SJSA1 (cell line): Measurements from ENCODE around the gene DAAM1. TPM values are rescaled to one million over a fixed set of nuclear protein-coding genes. Genes with fewer than 3 reads are reported as not detected.

Source experiments
- DNase-seq, 2 experiments: peaks; one replicate each; pipeline ENCODE4 v3.0.0-alpha.2; 2015 to 2020; ENCODE audit warnings: low spot score in 2 of 2, low read depth in 1 of 2
- H3K27ac ChIP-seq: fragments of 250-450 bp; sonication (Bioruptor Pico); 2 replicates; pipeline ENCODE4 v1.5.1; 2020; ENCODE audit warnings: mild to moderate bottlenecking, moderate library complexity
- H3K27me3 ChIP-seq: fragments of 250-450 bp; sonication (Bioruptor Pico); replicated peaks from 2 replicates; pipeline ENCODE4 v1.5.1; 2020; ENCODE audit warnings: mild to moderate bottlenecking, moderate library complexity
- H3K36me3 ChIP-seq: fragments of 250-450 bp; sonication (Bioruptor Pico); 2 replicates; pipeline ENCODE4 v1.5.1; 2020; ENCODE audit warnings: mild to moderate bottlenecking
- H3K4me1 ChIP-seq: fragments of 250-450 bp; sonication (Bioruptor Pico); replicated peaks from 2 replicates; pipeline ENCODE4 v1.6.1; 2021; ENCODE audit warnings: mild to moderate bottlenecking
- H3K4me3 ChIP-seq: fragments of 250-450 bp; sonication (Bioruptor Pico); 2 replicates; pipeline ENCODE4 v1.5.1; 2020; ENCODE audit warnings: mild to moderate bottlenecking
- H3K9me3 ChIP-seq: fragments of 250-450 bp; sonication (Bioruptor Pico); replicated peaks from 2 replicates; pipeline ENCODE4 v1.5.1; 2020; ENCODE audit warnings: mild to moderate bottlenecking
- total RNA-seq: library from RNA; depleted of rRNA; stranded (reverse); fragments of >200 nt; shearing (Covaris generic); gene quantifications from 2 replicates; pipeline ENCODE4 v1.2.3, GENCODE V29; 2014

The DAAM1 gene
- total RNA-seq, 1 experiment from 2014 or later = 13.7 TPM

DNA sequence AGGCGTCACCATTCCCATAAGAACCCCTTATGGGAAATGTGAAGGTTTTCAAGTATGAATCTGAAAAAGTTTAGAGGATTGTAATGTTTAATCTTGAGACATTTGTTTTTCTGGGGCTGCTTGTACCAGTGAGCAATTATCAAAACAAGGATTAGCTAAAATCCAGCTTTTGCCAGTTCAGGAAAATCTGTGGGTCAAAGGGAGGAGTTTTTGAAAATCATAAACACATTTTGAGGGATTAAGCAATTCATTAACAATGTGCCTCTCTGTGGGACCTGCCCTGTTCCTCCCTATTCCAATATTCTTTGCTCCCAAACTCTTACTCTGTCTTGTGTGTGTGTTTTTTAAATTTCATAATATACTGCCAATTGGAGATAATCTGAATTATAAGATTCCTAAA lies 11.7 kb upstream of the DAAM1 start:
- Histone ChIP-seq H3K36me3 (no peaks in the 10 kb centered on the region), H3K9me3 (no peaks in the 10 kb centered on the region), H3K27ac (no peak overlapping the region), H3K4me3 (no peak overlapping the region), H3K4me1 (no peaks in the 10 kb centered on the region), H3K27me3 (no peaks in the 10 kb centered on the region)
- DNase-seq = no peak

DNA sequence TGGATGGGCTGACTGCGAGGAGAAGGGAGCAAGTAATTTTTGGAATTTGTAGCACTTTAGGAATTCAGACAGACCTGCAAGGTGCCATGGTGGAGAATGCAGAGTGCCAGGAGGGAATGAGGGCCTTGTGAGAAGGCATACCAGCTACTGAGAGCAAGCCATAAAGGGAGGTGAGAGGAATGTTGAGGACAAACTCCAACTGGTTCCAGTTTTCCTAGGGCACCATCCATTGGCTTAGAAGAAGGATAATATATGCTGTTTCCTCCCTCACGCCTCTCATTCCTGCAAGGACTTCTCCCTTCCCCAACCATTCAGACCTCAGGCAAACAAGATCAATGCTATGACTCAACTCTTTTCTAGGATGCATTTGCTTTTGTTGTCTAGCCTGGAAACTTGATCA lies 11.2 kb upstream of the DAAM1 start:
- no peak overlapping the region for H3K27ac ChIP-seq
- H3K36me3 ChIP-seq = no peaks in the 10 kb centered on the region
- no peak overlapping the region for H3K4me3 ChIP-seq
- H3K27me3 ChIP-seq = no peaks in the 10 kb centered on the region
- H3K9me3 ChIP-seq = no peaks in the 10 kb centered on the region
- H3K4me1 ChIP-seq = no peaks in the 10 kb centered on the region
- DNase-seq = no peak

DNA sequence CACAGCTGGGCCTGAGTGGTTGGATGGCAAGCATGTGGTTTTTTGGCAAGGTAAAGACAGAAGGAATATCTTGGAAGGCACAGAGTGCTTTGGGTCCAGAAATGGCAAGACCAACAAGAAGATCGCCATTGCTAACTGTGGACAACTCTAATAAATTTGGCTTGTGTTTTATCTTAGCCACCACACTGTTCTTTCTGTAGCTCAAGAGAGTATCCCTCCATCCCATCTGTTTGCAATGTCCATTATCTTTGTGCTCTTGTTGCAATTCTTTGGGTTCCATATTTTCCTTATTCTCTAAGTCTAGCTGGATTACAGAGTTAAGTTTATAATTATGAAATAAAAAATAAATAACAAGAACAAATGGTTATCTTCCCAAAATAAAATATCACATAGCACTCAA lies 6.7 kb upstream of the DAAM1 start:
- Histone ChIP-seq H3K9me3 (no peaks in the 10 kb centered on the region), H3K4me3 (no peak overlapping the region), H3K27me3 (peaks cover 4% of the 10 kb centered on the region; the same call in 1 of the 2 replicates), H3K36me3 (no peaks in the 10 kb centered on the region), H3K4me1 (no peaks in the 10 kb centered on the region), H3K27ac (no peak overlapping the region)
- DNase-seq = no peak

DNA sequence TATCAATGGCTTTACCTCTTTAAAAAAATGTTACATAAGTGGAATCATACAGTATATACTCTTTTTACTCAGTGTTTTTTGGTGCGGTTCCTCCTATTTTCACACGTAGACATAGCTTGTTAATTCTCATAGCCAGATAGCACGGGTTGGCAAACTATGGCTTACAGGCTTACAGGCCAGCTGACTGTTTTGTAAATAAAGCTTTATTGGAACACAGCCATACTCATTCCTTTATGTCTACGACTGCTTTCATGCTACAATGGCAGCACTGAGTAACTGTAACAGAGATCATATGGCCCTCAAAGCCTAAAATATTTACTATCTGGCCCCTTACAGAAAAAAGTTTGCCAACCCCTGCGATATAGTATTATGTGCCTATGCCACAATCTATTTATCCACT lies 5.8 kb upstream of the DAAM1 start:
- no peak overlapping the region for H3K27ac ChIP-seq
- no peaks in the 10 kb centered on the region for H3K9me3 ChIP-seq
- H3K36me3 ChIP-seq = no peaks in the 10 kb centered on the region
- H3K27me3 ChIP-seq = peaks cover 7% of the 10 kb centered on the region; the same call in 1 of the 2 replicates
- no peak overlapping the region for H3K4me3 ChIP-seq
- 0 out of 2 replicates have a peak, but pooled peaks cover 3% of the 10 kb centered on the region for H3K4me1 ChIP-seq
- DNase-seq = no peak

DNA sequence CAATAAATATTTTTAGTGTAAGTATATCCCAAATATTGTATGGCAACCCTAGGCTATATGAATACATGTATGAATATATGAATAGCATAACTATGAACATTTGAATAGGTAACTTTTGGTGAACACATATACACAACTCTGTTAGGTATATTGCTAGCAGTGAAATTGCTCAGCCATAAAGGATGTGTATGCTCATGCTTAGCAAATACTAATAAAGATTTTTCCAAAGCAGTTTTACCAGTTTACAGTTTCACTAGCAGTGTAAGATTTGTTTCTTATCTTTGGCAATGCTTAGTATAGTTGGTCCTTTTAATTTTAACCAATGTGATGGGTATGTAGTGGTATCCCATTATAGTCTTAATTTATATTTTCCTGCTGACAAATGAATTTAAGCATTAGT lies 5.3 kb upstream of the DAAM1 start:
- DNase-seq = no peak
- H3K9me3 ChIP-seq = no peaks in the 10 kb centered on the region

DNA sequence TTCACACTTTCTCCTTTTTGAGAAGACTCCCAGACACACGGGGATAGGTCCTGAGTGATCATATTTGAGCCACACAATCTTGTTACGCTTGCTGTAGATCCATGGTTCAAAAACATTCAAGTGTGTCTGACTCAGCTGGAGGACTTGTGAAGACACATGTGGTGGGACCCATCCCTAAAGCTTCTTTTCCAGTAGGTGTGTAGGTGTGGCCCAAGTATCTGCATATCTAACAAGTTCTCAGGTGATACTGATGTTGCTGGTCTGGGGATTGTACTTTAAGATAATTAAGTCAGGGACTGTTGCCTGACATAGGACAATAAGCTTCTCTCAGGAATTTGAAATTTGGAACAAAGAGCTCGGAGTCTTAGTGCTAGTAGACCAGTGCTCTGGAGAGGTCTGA lies 4.1 kb upstream of the DAAM1 start:
- no peaks in the 10 kb centered on the region for H3K9me3 ChIP-seq
- no peak overlapping the region for H3K4me3 ChIP-seq
- H3K27ac ChIP-seq = no peak overlapping the region
- H3K27me3 ChIP-seq = peaks cover 7% of the 10 kb centered on the region; the same call in 1 of the 2 replicates
- no peak for DNase-seq
- H3K4me1 ChIP-seq = peaks cover 3% of the 10 kb centered on the region; the same call in 1 of the 2 replicates
- peaks cover 5% of the 10 kb centered on the region; the same call in 1 of the 2 replicates for H3K36me3 ChIP-seq

More for the DNA sequence above, 5.3 kb upstream of the DAAM1 start:
- Histone ChIP-seq H3K27ac (no peak overlapping the region), H3K4me1 (0 out of 2 replicates have a peak, but pooled peaks cover 3% of the 10 kb centered on the region), H3K4me3 (no peak overlapping the region), H3K36me3 (no peaks in the 10 kb centered on the region), H3K27me3 (peaks cover 7% of the 10 kb centered on the region; the same call in 1 of the 2 replicates)

DNA sequence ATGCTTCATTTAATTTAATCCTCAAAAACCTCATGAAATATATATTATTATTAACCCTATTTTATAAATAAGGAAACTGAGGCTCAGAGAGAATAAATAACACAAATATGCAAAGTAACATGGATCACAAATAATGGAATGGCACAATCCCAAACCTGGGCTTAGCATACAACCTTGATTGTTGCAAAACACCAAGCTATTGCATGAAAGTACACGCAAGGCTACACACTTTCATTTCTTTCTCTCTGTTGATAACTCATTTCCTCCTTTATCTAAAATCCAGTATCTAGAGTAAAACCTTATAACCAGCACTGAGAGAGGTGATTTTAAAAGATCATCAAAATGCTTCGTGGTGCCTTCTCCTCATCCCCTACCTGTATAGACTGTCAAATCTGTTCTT lies 2.8 kb upstream of the DAAM1 start:
- Histone ChIP-seq H3K36me3 (peaks cover 5% of the 10 kb centered on the region; the same call in 1 of the 2 replicates), H3K27me3 (peaks cover 7% of the 10 kb centered on the region; the same call in 1 of the 2 replicates), H3K4me3 (no peak overlapping the region), H3K4me1 (peaks cover 9% of the 10 kb centered on the region; the same call in 1 of the 2 replicates), H3K9me3 (no peaks in the 10 kb centered on the region), H3K27ac (no peak overlapping the region)
- no peak for DNase-seq

DNA sequence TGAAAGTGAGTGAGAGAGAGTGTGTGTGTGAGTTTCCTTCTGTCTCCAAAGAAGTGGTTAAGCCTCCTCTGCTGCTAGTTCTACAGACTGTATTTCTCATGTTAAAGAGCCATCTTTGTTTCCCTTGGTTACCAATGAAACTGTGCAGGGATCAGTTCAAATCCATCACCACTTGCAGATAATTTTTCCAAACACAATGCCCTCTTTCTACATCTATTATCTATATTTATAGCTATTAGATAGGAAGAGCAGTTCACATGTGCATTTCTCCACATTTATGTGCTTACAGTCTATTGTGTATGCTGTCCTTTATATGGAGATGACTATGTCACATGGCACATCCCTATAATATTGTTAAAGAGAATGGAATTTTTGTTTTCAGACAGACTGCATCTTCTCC lies 2.2 kb upstream of the DAAM1 start:
- DNase-seq = no peak
- H3K4me3 ChIP-seq = no peak overlapping the region
- peaks cover 5% of the 10 kb centered on the region; the same call in 1 of the 2 replicates for H3K36me3 ChIP-seq
- H3K27ac ChIP-seq = no peak overlapping the region
- H3K27me3 ChIP-seq = peaks cover 7% of the 10 kb centered on the region; the same call in 1 of the 2 replicates
- no peaks in the 10 kb centered on the region for H3K9me3 ChIP-seq
- H3K4me1 ChIP-seq = peaks cover 9% of the 10 kb centered on the region; the same call in 1 of the 2 replicates

DNA sequence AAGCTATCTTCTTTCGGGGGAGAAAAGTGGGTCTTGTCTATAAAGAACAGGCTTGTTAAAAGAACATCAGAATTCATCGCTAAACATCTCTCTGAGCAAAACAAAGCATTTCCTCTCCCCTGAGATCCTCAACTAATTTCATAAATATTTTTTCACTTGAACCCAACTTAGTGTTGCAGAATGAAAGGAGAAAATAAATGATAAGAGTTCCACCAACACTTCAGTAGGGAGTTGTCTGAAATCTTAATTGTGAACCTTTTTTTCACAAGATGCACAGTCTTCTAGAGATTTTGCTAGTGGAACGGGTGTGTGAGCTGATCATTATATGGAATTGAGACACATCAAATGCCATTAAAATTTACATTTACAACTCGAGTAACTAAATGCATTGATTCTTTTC lies 1.3 kb upstream of the DAAM1 start:
- H3K4me3 ChIP-seq = no peak overlapping the region

DNA sequence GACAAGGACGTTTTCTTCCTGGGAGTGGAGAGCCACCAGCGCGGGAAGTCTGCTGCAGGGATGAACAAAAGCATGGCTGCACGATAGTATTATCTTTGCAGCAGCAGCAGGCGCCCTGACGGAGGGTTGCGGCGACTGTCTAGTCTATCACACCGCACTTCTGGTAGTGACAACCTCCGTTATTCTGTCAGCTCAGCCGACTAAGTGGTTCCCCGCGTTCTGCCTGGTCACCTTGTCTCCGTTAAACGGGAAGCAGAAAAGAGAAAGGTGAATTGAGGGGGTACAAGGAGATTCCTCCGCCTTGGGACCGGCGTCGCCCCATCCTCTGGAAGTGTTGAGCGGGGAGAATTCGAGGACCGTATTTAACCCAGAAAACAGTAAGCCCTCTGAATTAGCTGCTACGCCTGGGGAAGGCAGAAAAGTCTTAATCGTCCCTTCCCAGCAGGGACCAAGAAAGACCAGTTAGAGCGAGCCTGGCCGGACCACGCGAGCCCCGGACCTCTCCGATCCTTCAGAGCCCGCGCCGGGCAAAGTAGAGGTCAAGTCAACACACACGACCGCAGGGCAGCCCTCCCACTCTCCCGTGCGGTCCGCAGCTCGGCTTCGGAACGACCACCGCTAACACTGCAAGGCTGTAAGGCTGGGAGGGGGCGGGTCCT lies 536 bp upstream of the DAAM1 start:
- no peaks in the 10 kb centered on the region for H3K9me3 ChIP-seq
- H3K4me1 ChIP-seq = peaks cover 9% of the 10 kb centered on the region; the same call in 1 of the 2 replicates
- H3K4me3 ChIP-seq = peak overlapping the region; percentile 75
- peaks cover 5% of the 10 kb centered on the region; the same call in 1 of the 2 replicates for H3K36me3 ChIP-seq
- H3K27ac ChIP-seq = no peak overlapping the region
- peaks cover 7% of the 10 kb centered on the region; the same call in 1 of the 2 replicates for H3K27me3 ChIP-seq
- DNase-seq = peak; percentile 38 to 76

More for the DNA sequence above, 1.3 kb upstream of the DAAM1 start:
- H3K27ac ChIP-seq = no peak overlapping the region
- no peaks in the 10 kb centered on the region for H3K9me3 ChIP-seq
- H3K4me1 ChIP-seq = peaks cover 9% of the 10 kb centered on the region; the same call in 1 of the 2 replicates
- peaks cover 5% of the 10 kb centered on the region; the same call in 1 of the 2 replicates for H3K36me3 ChIP-seq
- DNase-seq = no peak
- peaks cover 7% of the 10 kb centered on the region; the same call in 1 of the 2 replicates for H3K27me3 ChIP-seq

DNA sequence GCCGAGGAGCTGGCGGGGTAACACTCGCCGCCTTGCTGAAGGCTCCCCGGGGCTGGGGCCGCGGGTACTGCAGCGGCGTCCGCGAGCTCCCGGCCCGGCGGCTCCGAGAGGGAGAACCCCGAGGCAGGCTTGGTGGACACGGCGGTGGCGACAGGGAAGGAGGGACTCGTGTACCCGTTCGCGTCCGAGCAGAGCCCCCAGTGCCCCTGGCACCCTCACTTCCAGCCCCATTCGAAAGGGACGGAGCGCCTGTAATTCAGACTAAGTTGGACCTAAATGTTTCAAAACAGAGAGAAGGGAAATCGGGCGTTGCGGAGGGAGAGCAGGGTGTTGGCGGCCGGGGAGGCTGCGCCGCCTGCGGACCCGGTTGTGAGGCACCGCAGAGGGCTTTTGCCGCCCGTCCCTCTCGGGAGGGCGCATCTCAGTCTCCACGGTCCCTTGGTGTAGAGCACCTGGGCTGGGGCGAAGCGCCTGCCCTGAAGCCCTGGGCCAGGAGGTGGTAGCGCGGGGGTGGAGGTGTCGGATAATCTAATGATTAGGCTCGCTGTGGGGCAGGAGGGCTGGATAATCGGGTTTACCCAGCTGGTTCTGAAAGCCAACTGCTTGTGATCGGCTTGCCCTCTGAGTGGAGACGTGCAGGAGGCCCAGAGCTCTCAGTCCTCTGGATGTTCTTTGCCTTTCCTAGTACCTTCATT lies 771 bp downstream of the DAAM1 start:
- peak overlapping the region; percentile 65 for H3K27ac ChIP-seq
- DNase-seq = peak; percentile 36 to 50
- H3K36me3 ChIP-seq = peaks cover 5% of the 10 kb centered on the region; the same call in 1 of the 2 replicates

DNA sequence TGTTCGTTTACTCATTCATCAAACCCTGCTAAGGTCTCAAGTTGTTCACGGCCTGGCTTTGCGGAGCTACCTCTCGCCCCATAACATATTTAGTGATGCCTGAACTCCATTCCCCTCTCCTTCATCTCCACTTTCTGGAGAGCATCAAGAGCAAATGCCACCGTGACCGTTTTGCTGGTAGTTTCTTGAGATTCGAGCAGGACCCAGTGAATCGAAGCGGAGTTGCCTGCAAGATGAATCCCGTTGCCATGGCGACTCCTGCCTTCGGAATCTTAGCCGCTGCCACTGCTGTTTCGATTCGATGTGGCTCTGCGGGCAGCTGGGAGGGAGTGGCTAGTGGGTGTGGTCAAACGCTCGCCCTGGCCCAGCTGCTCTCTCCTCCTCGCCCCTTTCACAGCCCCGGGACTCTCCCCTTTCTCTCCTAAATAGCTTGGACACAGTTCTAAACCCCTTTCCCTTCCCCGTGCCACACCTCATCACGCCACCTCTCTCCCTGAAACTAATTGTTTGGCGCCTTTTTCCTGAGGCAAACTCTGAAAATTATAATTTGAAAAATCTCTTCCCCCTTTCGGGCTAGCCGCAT lies 1.4 kb downstream of the DAAM1 start:
- peaks cover 7% of the 10 kb centered on the region; the same call in 1 of the 2 replicates for H3K27me3 ChIP-seq
- peak overlapping the region; percentile 65 for H3K27ac ChIP-seq
- peak; percentile 72 to 89 for DNase-seq
- peaks cover 5% of the 10 kb centered on the region; the same call in 1 of the 2 replicates for H3K36me3 ChIP-seq
- H3K4me1 ChIP-seq = peaks cover 16% of the 10 kb centered on the region
- H3K4me3 ChIP-seq = peak overlapping the region; percentile 75
- H3K9me3 ChIP-seq = no peaks in the 10 kb centered on the region

More for the DNA sequence above, 771 bp downstream of the DAAM1 start:
- peaks cover 10% of the 10 kb centered on the region for H3K4me1 ChIP-seq
- H3K4me3 ChIP-seq = peak overlapping the region; percentile 75
- H3K27me3 ChIP-seq = peaks cover 7% of the 10 kb centered on the region; the same call in 1 of the 2 replicates
- H3K9me3 ChIP-seq = no peaks in the 10 kb centered on the region

DNA sequence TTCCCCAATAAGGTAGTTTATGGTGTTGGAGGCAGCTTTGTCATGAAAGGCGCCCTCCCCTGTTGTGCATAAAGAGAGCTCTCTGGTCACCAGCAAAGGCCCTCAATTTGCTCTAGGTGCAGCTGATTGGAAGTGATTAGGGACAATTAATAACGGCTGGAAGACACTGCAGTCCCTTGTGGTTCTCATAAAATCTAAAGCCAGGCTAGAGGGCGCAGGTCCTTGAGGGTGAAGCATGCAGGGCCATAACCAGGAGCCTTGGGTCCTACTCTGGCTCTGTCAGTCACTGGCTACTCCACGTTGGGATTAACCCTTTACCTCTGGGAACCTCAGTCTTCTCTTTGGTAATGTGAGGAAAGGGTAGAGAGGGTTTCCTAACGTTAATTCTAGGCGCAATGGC lies 1.9 kb downstream of the DAAM1 start:
- H3K4me3 ChIP-seq = peak overlapping the region; percentile 75
- peaks cover 16% of the 10 kb centered on the region for H3K4me1 ChIP-seq
- H3K27ac ChIP-seq = no peak overlapping the region
- H3K9me3 ChIP-seq = no peaks in the 10 kb centered on the region
- peaks cover 7% of the 10 kb centered on the region; the same call in 1 of the 2 replicates for H3K27me3 ChIP-seq
- no peak for DNase-seq
- H3K36me3 ChIP-seq = peaks cover 5% of the 10 kb centered on the region; the same call in 1 of the 2 replicates
